GM12865 (cell line): Measurements from ENCODE around the gene BCOR.

Experiments used
- DNase-seq: peaks from one replicate; pipeline ENCODE4 v3.0.0; 2010; ENCODE audit warnings: low read depth
- H3K4me3 ChIP-seq: 2 replicates; pipeline ENCODE4 v1.5.1; 2011; ENCODE audit warnings: mild to moderate bottlenecking, low read depth, low read length, control low read depth
- TF ChIP-seq, protein P1 (sequence below): IDR thresholded peaks from 2 replicates; pipeline ENCODE4 v1.5.1; 2011; ENCODE audit warnings: low read length, control low read depth, low read depth, inconsistent platforms; ENCODE audit not compliant: insufficient read depth; ENCODE audit errors: missing control alignments

The BCOR gene

GRCh38 chrX:40043895-40044294 lies 53.9 kb downstream of the BCOR start:
- no peak for DNase-seq
- TF ChIP-seq, protein P1, sequence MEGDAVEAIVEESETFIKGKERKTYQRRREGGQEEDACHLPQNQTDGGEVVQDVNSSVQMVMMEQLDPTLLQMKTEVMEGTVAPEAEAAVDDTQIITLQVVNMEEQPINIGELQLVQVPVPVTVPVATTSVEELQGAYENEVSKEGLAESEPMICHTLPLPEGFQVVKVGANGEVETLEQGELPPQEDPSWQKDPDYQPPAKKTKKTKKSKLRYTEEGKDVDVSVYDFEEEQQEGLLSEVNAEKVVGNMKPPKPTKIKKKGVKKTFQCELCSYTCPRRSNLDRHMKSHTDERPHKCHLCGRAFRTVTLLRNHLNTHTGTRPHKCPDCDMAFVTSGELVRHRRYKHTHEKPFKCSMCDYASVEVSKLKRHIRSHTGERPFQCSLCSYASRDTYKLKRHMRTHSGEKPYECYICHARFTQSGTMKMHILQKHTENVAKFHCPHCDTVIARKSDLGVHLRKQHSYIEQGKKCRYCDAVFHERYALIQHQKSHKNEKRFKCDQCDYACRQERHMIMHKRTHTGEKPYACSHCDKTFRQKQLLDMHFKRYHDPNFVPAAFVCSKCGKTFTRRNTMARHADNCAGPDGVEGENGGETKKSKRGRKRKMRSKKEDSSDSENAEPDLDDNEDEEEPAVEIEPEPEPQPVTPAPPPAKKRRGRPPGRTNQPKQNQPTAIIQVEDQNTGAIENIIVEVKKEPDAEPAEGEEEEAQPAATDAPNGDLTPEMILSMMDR = no peak
- H3K4me3 ChIP-seq = no peak overlapping the region

DNA sequence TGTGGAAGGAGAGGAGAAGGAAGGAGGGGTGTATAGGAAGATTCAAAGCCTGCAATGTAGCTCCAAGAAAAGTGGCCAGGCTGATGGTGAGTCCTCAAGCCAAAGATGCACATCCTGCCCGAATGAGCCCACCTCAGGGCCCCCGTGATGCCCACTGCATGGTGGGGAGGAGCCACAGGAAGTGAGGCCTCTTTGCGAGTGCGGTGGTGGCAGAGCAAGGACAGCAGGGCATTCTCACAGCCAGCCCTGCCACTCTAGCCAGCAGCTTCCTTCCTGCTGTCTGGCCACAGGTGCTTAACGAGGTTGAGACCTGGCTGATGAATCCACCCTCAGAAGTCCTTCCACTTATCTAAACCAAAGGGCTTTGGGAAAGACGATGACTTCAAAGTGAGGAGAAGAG lies 55.8 kb downstream of the BCOR start:
- DNase-seq = no peak
- TF ChIP-seq, protein P1 = no peak
- H3K4me3 ChIP-seq = no peak overlapping the region

- no peak overlapping the region for H3K4me3 ChIP-seq
- no peak for DNase-seq
- TF ChIP-seq, protein P1 = no peak
These were observed 56.9 kb downstream of the BCOR start for GRCh38 chrX:40040686-40041461.

- H3K4me3 ChIP-seq = no peak overlapping the region
These were observed 57.9 kb downstream of the BCOR start for GRCh38 chrX:40039887-40040286.

GRCh38 chrX:40037367-40037766 lies 60.4 kb downstream of the BCOR start:
- TF ChIP-seq, protein P1 = no peak
- no peak for DNase-seq
- H3K4me3 ChIP-seq = no peak overlapping the region

More at GRCh38 chrX:40039887-40040286, 57.9 kb downstream of the BCOR start:
- TF ChIP-seq, protein P1 = no peak
- no peak for DNase-seq

DNA sequence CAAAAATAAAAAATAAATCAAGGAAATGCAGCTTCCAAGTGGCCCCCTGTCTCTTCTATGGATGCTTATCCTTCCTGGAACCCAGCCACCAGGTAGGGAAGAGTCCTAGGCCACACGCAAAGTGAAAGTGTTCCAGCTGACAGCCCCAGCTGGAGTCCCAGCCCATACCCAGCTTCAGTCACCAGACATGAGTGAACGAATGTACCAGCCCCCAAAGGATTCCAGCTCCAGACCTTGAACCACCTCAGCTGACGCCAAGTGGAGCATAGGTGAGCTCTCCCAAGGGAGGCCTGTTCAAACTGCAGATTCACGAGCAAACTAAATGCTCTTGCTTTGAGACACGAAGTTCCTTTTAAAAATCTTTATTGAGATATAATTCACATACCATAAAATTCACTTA lies 62.0 kb downstream of the BCOR start:
- DNase-seq = no peak
- TF ChIP-seq, protein P1 = no peak
- H3K4me3 ChIP-seq = no peak overlapping the region

GRCh38 chrX:40031911-40032310 lies 65.8 kb downstream of the BCOR start:
- no peak for DNase-seq
- TF ChIP-seq, protein P1 = no peak
- no peak overlapping the region for H3K4me3 ChIP-seq
